ENCODE results near the gene ENDOU.

ENDOU gene

DNA sequence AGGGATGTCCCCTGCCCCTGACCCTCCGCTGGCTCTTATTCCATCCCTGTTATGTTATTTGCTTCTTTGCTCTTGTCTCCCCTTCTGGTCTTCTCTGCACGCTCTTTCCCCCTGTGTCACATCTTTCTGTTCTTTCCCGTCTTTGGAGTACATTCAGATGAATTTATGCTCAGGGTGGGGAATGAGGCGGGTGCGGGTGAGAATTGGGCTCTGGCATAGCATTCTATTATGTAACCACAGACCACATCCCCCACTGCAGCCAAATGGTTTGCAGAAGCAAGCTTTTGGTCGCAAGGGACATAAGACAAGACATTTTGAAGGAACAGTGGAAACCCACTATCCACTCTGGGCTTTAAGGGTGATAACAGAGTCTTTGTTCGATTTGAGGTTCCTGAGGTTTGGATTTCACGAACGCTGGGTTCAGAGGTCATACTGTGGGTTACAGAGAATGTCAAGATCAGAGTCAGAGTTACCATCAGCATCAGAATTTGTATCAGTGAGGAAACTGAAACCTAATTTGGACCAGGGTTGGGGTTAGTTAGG lies 3.8 kb downstream of the ENDOU start:
- Histone ChIP-seq H3K9me3 (ENCODE audit: insufficient read depth, low read length, severe bottlenecking) (no peaks in the 10 kb centered on the region), H3K4me2 (ENCODE audit: insufficient read depth, low read length) (no peak overlapping the region), H3K27me3 (ENCODE audit: insufficient read depth, low read length, poor library complexity) (no peaks in the 10 kb centered on the region), H3K9ac (ENCODE audit: low read depth, low read length) (no peak overlapping the region), H3K36me3 (ENCODE audit: insufficient read depth, low read length) (no peaks in the 10 kb centered on the region), H3K79me2 (ENCODE audit: insufficient read depth, low read length) (no peaks in the 10 kb centered on the region), H3K27ac (ENCODE audit: low read length) (no peak overlapping the region), H3K4me3 (ENCODE audit: low read depth in 1 of 2, low read length in 2 of 2) (no peak overlapping the region), H2AFZ (ENCODE audit: low read depth, low read length) (no peak overlapping the region), H4K20me1 (ENCODE audit: insufficient read depth, low read length) (no peaks in the 10 kb centered on the region), H3K4me1 (ENCODE audit: insufficient read depth, low read length) (no peaks in the 10 kb centered on the region)
- no peak for TF ChIP-seq EZH2 (IDR thresholded peaks at IDR 0.05; ENCODE audit: borderline replicate concordance, low read depth, low read length, severe bottlenecking)
- TF ChIP-seq, protein P1, sequence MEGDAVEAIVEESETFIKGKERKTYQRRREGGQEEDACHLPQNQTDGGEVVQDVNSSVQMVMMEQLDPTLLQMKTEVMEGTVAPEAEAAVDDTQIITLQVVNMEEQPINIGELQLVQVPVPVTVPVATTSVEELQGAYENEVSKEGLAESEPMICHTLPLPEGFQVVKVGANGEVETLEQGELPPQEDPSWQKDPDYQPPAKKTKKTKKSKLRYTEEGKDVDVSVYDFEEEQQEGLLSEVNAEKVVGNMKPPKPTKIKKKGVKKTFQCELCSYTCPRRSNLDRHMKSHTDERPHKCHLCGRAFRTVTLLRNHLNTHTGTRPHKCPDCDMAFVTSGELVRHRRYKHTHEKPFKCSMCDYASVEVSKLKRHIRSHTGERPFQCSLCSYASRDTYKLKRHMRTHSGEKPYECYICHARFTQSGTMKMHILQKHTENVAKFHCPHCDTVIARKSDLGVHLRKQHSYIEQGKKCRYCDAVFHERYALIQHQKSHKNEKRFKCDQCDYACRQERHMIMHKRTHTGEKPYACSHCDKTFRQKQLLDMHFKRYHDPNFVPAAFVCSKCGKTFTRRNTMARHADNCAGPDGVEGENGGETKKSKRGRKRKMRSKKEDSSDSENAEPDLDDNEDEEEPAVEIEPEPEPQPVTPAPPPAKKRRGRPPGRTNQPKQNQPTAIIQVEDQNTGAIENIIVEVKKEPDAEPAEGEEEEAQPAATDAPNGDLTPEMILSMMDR (IDR thresholded peaks at IDR 0.05; ENCODE audit: borderline replicate concordance, extremely low read depth, low read length, poor library complexity, severe bottlenecking) = no peak
- peak; percentile 40 for DNase-seq
- peak; percentile 70 for ATAC-seq (ENCODE audit: insufficient read depth, low read depth)

DNA sequence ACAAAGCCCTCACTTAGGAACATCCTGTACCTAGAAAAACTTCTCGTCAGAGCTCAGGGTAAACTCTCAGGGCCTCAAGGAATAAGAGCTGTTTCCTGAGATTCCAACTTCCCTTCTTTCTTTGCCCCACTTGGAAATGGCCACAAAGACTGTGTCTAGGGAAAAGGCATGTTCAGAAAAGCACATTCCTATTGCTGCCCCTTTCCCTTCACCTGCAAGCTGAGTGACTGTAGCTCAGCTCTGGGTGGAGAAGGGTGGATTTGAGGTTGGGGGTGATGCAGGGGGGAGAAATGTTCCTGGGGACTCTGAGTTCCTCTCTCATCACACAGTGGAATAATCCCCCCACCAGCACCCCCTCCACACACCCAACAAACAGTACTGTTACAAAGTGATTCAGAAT lies 6.8 kb downstream of the ENDOU start:
- H4K20me1 ChIP-seq (ENCODE audit: insufficient read depth, low read length) = 0 out of 2 replicates have a peak, but pooled peaks cover 2% of the 10 kb centered on the region
- no peaks in the 10 kb centered on the region for H3K36me3 ChIP-seq (ENCODE audit: insufficient read depth, low read length)
- H3K9me3 ChIP-seq (ENCODE audit: insufficient read depth, low read length, severe bottlenecking) = no peaks in the 10 kb centered on the region
- H2AFZ ChIP-seq (ENCODE audit: low read depth, low read length) = no peak overlapping the region
- no peak overlapping the region for H3K4me2 ChIP-seq (ENCODE audit: insufficient read depth, low read length)
- H3K4me1 ChIP-seq (ENCODE audit: insufficient read depth, low read length) = no peaks in the 10 kb centered on the region; the same call in 1 of the 2 replicates
- DNase-seq (no peak), ATAC-seq (ENCODE audit: insufficient read depth, low read depth) (no peak)
- H3K79me2 ChIP-seq (ENCODE audit: insufficient read depth, low read length) = no peaks in the 10 kb centered on the region
- H3K4me3 ChIP-seq (ENCODE audit: low read depth in 1 of 2, low read length in 2 of 2) = no peak overlapping the region
- no peak overlapping the region for H3K9ac ChIP-seq (ENCODE audit: low read depth, low read length)
- no peak for TF ChIP-seq EZH2 (IDR thresholded peaks at IDR 0.05; ENCODE audit: borderline replicate concordance, low read depth, low read length, severe bottlenecking)
- TF ChIP-seq, protein P1 (IDR thresholded peaks at IDR 0.05; ENCODE audit: borderline replicate concordance, extremely low read depth, low read length, poor library complexity, severe bottlenecking) = no peak
- no peak overlapping the region for H3K27ac ChIP-seq (ENCODE audit: low read length)
- no peaks in the 10 kb centered on the region for H3K27me3 ChIP-seq (ENCODE audit: insufficient read depth, low read length, poor library complexity)

- Histone ChIP-seq H3K27me3 (ENCODE audit: insufficient read depth, low read length, poor library complexity) (no peaks in the 10 kb centered on the region), H4K20me1 (ENCODE audit: insufficient read depth, low read length) (0 out of 2 replicates have a peak, but pooled peaks cover 2% of the 10 kb centered on the region), H3K4me3 (ENCODE audit: low read depth in 1 of 2, low read length in 2 of 2) (no peak overlapping the region), H3K36me3 (ENCODE audit: insufficient read depth, low read length) (no peaks in the 10 kb centered on the region), H3K27ac (ENCODE audit: low read length) (no peak overlapping the region), H2AFZ (ENCODE audit: low read depth, low read length) (no peak overlapping the region), H3K4me2 (ENCODE audit: insufficient read depth, low read length) (no peak overlapping the region), H3K4me1 (ENCODE audit: insufficient read depth, low read length) (no peaks in the 10 kb centered on the region; the same call in 1 of the 2 replicates), H3K9ac (ENCODE audit: low read depth, low read length) (no peak overlapping the region), H3K9me3 (ENCODE audit: insufficient read depth, low read length, severe bottlenecking) (no peaks in the 10 kb centered on the region), H3K79me2 (ENCODE audit: insufficient read depth, low read length) (no peaks in the 10 kb centered on the region)
- ATAC-seq (ENCODE audit: insufficient read depth, low read depth) (peak; percentile 58), DNase-seq (peak; percentile 38)
- TF ChIP-seq EZH2 (IDR thresholded peaks at IDR 0.05; ENCODE audit: borderline replicate concordance, low read depth, low read length, severe bottlenecking) = no peak
- TF ChIP-seq, protein P1 (IDR thresholded peaks at IDR 0.05; ENCODE audit: borderline replicate concordance, extremely low read depth, low read length, poor library complexity, severe bottlenecking) = peak; percentile 58
Observed at GRCh38 chr12:47717443-47718193, 7.7 kb downstream of the ENDOU start.
